GM12874 (cell line): Measurements from ENCODE around the gene FNDC11.

Experiments used
- CTCF ChIP-seq: IDR thresholded peaks from 2 replicates; pipeline ENCODE4 v1.5.1; 2011; ENCODE audit warnings: low read depth, mild to moderate bottlenecking, control low read depth, low read length, moderate library complexity; ENCODE audit not compliant: insufficient read depth

FNDC11 gene

GRCh38 chr20:63589261-63590217, 35.6 kb downstream of the FNDC11 start:
- TF ChIP-seq CTCF: no peak

DNA sequence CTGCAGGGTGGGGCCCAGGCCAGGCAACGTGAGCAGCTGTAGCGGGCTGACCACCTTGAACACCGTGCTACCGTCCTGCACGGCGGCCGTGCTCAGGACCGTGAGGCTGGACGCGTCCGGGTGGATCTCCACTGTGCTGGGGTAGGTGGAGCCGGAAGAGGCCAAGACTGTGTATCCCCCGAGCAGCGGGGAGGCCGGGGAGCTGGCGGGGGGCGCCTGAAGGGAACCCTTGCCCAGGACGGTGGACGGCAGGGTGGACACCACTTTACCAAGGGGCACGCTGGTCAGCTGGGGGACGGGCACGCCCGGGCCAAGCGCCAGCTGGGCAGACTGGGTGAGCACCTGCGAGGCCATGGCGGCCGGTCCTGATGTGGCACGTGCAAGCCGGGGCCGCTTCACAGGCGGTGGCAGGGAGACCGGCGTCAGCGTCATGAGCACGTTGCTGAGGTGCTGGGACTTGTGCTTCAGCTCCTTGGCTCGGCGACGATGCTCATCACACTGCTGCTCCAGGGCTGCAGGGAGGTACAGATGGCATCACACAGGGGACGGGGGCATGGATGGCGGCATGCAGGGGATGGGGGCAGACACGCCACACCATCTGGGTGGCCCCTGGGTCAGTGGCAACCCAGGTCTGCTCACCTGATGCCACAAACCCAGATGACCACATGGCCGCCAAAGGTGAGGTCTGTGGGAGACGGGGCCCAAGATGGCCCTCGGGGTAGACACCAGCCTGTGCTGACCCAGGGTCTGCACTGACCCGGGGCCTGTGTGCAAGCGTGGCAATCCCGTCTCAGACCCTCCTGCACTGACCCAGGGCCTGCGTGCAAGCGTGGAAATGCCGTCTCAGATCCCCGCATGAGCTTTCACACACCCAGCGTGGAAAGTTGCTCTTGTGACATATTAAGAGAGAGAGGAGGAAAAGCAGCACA, 36.5 kb downstream of the FNDC11 start:
- TF ChIP-seq CTCF: no peak

GRCh38 chr20:63591147-63591533, 37.2 kb downstream of the FNDC11 start:
- no peak for TF ChIP-seq CTCF

GRCh38 chr20:63591786-63592355, 37.9 kb downstream of the FNDC11 start:
- no peak for TF ChIP-seq CTCF

- no peak for TF ChIP-seq CTCF
These were observed 38.7 kb downstream of the FNDC11 start for GRCh38 chr20:63592661-63593060.

DNA sequence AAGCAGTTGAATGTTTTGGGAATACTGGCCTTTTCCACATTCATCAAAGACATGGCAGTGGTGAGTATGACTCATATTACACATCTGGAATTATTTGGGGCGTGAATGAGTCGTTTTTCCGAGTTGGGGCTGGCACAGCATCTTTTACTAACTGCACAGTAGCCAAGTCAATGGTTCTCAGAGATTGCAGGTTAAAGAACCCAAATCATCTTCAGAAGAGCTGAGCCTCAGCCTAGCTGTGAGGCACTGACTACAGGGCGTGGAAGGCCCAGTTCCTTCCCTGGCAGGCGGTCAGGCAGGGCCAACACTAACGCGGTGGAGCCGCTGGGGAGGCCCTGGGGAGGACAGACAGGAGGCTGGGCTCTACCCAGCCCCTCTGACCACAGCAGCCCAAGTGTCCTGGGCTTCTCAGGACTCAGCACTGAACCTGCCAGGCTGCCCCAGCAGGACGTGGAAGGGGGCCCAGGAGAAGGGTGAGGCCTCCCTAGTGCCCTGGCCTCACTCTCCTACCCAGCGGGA, 40.1 kb downstream of the FNDC11 start:
- no peak for TF ChIP-seq CTCF
